Stimulated activated naive B cell treated with anti-CD40 and anti-IgM and Interleukin-4, amounts not matched to agents 10 μg/mL and 1 μg/mL and 100 μg/mL, for 72 hours (primary cell): ENCODE results near the gene TM9SF1.

ENCODE experiments used
- ATAC-seq, 2 donors: fragments of 150-1000 bp; cut with Tn5 transposase; replicated peaks; 2 replicates each; pipeline ENCODE4 v1.10.0; 2021; ENCODE audit warnings: moderate library complexity in 1 of 2
- DNase-seq: peaks from one replicate; pipeline ENCODE4 v3.0.0; 2021
- H3K27ac Mint-ChIP-seq: one replicate; pipeline ENCODE4 v1.8.0; 2022; ENCODE audit warnings: mild to moderate bottlenecking, mixed read lengths
- H3K27me3 Mint-ChIP-seq, 2 donors: one replicate each; pipeline ENCODE4 v1.8.0; 2022; ENCODE audit warnings: mixed read lengths in 2 of 2
- H3K36me3 Mint-ChIP-seq, 2 donors: one replicate each; pipeline ENCODE4 v1.8.0; 2022; ENCODE audit warnings: mixed read lengths in 2 of 2, mild to moderate bottlenecking in 1 of 2
- H3K4me1 Mint-ChIP-seq, 2 donors: one replicate each; pipeline ENCODE4 v1.8.0; 2022; ENCODE audit warnings: mixed read lengths in 2 of 2, mild to moderate bottlenecking in 1 of 2
- H3K4me3 Mint-ChIP-seq, 2 donors: one replicate each; pipeline ENCODE4 v1.8.0; 2022; ENCODE audit warnings: mild to moderate bottlenecking in 2 of 2, mixed read lengths in 2 of 2, moderate library complexity in 1 of 2
- H3K9me3 Mint-ChIP-seq, 2 donors: one replicate each; pipeline ENCODE4 v1.8.0; 2022; ENCODE audit warnings: mixed read lengths in 2 of 2, mild to moderate bottlenecking in 1 of 2

Gene TM9SF1

GRCh38 chr14:24183014-24183481 lies 12.2 kb downstream of the TM9SF1 start:
- ATAC-seq (no peak), DNase-seq (no peak)
- Mint-ChIP-seq H3K9me3 (no peaks in the 10 kb centered on the region), H3K27me3 (no peaks in the 10 kb centered on the region), H3K4me1 (peaks cover 27 to 43% of the 10 kb centered on the region in 2 donors), H3K36me3 (peaks cover 47 to 68% of the 10 kb centered on the region in 2 donors), H3K27ac (peak overlapping the region; percentile 77), H3K4me3 (no peak overlapping the region)

- peaks cover 21 to 35% of the 10 kb centered on the region in 2 donors for H3K4me1 Mint-ChIP-seq
- H3K27ac Mint-ChIP-seq, result peak overlapping the region; percentile 56
- DNase-seq (no peak), ATAC-seq (no peak)
- H3K36me3 Mint-ChIP-seq, result peaks cover 48 to 71% of the 10 kb centered on the region in 2 donors
- no peaks in the 10 kb centered on the region for H3K27me3 Mint-ChIP-seq
- H3K4me3 Mint-ChIP-seq, result no peak overlapping the region
- no peaks in the 10 kb centered on the region for H3K9me3 Mint-ChIP-seq
Observed at GRCh38 chr14:24182110-24182882, 12.9 kb downstream of the TM9SF1 start.

DNA sequence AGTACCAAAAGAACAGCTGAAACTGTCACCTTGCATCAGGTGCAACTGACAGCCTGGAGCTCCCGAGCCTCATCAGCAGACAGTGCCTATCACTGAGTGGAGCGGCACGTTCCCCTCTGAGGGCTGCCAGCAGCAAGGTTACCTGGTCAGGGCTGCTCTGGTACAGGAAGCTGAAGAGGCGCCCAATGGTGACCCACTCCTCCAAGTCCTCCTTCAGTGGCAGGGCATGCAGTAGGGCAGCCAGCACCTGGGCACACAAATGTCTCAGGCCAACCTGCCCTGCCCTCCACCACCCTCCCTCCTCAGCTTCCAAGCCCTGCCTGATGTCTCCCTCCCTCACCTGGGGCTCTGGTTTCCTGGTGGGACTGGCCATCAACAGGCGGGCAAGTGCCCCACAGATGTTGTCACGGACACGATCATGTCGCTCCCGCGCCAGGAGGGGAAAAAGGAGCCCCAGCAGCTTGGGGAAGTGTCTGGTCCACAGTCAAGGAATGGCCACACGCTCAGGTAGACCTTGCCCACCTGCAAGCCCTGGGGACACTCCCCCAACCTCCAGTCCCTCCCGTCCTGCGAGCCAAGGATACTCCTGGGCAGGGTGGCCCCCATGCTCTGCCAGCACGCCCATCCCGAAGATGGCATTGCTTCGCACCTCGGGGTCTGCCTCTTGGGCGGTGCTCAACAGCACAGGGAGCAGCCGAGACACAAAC lies 13.7 kb downstream of the TM9SF1 start:
- Mint-ChIP-seq H3K4me1 (peaks cover 17 to 30% of the 10 kb centered on the region in 2 donors), H3K27me3 (no peaks in the 10 kb centered on the region), H3K36me3 (peaks cover 49 to 70% of the 10 kb centered on the region in 2 donors), H3K4me3 (no peak overlapping the region), H3K9me3 (no peaks in the 10 kb centered on the region), H3K27ac (peak overlapping the region; percentile 56)
- ATAC-seq, result no peak
- DNase-seq, result no peak

DNA sequence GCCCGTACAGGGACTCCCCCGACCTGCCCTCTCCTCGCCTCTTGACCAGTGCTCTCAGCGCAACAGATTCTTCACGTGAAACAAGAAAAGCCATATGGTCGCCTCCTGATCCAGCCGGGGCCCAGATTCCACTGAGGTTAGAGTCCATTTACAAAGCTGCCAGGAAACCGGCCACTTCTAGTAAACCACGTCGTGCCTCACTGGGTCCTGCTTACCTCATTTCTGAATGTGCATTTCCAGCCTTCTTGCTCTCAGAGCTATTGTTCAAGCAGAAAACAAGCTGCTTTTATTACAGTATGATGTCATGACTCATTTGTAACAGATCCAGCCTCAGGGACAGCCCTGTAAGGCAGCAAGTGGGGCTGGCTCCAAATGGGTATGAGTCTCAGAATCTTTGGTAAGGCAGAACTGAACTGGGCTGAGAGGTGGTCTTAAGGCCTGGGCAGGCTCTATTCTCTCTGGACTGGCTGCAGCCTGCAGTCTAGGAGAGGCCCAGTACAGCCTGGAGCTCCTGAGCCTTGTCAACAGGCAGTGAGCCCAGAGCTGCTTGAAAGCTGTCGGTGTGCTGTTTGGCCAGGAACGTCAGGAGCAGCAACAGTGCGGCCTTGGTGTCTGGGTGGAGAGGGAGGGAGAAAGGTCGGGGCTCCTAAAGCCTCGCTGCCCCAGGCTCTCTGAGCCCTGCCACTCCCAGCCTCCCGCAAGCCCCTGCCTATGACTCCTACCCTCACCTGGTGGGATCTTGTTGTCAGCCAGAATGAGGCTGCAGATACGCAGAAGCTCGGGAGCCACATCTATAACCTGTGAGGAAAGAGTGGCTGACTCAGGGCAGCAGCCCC lies 15.1 kb downstream of the TM9SF1 start:
- ATAC-seq (peak; percentile 49 to 59), DNase-seq (no peak)
- no peaks in the 10 kb centered on the region for H3K9me3 Mint-ChIP-seq
- H3K27ac Mint-ChIP-seq, result no peak overlapping the region
- no peaks in the 10 kb centered on the region for H3K27me3 Mint-ChIP-seq
- H3K4me3 Mint-ChIP-seq, result no peak overlapping the region
- peaks cover 48 to 60% of the 10 kb centered on the region in 2 donors for H3K36me3 Mint-ChIP-seq
- peaks cover 17 to 24% of the 10 kb centered on the region in 2 donors for H3K4me1 Mint-ChIP-seq

- peak overlapping the region in 1 of 2 donors; percentile 11 for H3K4me3 Mint-ChIP-seq
- peaks cover 43 to 58% of the 10 kb centered on the region in 2 donors for H3K36me3 Mint-ChIP-seq
- H3K9me3 Mint-ChIP-seq, result no peaks in the 10 kb centered on the region
- peak; percentile 10 to 26 for ATAC-seq
- peaks cover 14 to 24% of the 10 kb centered on the region in 2 donors for H3K4me1 Mint-ChIP-seq
- peak overlapping the region; percentile 79 for H3K27ac Mint-ChIP-seq
- DNase-seq, result no peak
- H3K27me3 Mint-ChIP-seq, result no peaks in the 10 kb centered on the region
Observed at GRCh38 chr14:24179294-24179960, 15.8 kb downstream of the TM9SF1 start.

DNA sequence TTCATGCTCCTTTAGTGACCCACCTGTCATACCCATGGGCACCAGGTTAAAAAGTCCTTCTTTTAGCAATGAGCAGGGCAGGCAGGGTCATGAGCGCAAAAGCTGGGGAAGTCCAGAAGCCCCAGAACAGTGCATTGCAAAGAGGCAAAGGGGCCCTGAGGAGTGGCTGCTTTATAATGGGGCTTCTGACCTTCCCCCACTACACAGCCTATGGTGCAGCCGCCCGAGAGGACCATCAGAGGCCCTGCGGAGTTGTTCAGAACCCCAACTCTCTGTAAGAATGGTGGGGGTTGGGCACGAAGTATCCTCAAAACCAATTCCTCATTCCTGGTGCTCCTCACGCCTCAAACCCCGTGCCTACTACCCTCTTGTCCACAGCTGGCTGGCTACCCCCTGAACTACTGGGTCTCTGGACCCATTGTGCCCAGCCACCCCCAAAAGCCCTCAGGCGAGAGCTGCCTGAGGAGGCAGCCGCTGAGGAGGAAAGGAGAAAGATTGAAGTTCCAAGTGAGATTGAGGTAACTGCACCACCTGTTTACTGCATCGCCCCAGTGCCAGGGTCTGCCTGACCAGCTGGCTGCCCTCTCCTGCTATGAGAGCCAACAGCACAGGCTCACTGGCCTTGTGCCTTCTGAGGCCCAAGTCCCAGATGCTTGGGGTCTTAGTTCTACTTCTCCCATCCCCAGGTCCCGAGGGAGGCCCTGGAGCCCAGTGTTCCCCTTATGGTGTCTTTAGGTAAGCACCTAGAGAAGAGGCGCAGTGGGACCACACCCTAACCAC lies 16.7 kb downstream of the TM9SF1 start:
- H3K27ac Mint-ChIP-seq, result peak overlapping the region; percentile 79
- DNase-seq, result no peak
- no peak for ATAC-seq
- peaks cover 42 to 55% of the 10 kb centered on the region in 2 donors for H3K36me3 Mint-ChIP-seq
- no peaks in the 10 kb centered on the region for H3K27me3 Mint-ChIP-seq
- H3K9me3 Mint-ChIP-seq, result no peaks in the 10 kb centered on the region
- no peak overlapping the region for H3K4me3 Mint-ChIP-seq
- H3K4me1 Mint-ChIP-seq, result peaks cover 14 to 24% of the 10 kb centered on the region in 2 donors

- peaks cover 35 to 49% of the 10 kb centered on the region in 2 donors for H3K36me3 Mint-ChIP-seq
- peaks cover 15 to 28% of the 10 kb centered on the region in 2 donors for H3K4me1 Mint-ChIP-seq
- DNase-seq (no peak), ATAC-seq (no peak)
- no peak overlapping the region for H3K4me3 Mint-ChIP-seq
- H3K9me3 Mint-ChIP-seq, result no peaks in the 10 kb centered on the region
- H3K27me3 Mint-ChIP-seq, result no peaks in the 10 kb centered on the region
- no peak overlapping the region for H3K27ac Mint-ChIP-seq
Observed at GRCh38 chr14:24177891-24178290, 17.4 kb downstream of the TM9SF1 start.

- peaks cover 17 to 35% of the 10 kb centered on the region in 2 donors for H3K4me1 Mint-ChIP-seq
- H3K36me3 Mint-ChIP-seq, result peaks cover 30 to 44% of the 10 kb centered on the region in 2 donors
- DNase-seq, result no peak
- no peaks in the 10 kb centered on the region for H3K27me3 Mint-ChIP-seq
- H3K4me3 Mint-ChIP-seq, result no peak overlapping the region
- ATAC-seq, result no peak
- H3K27ac Mint-ChIP-seq, result peak overlapping the region; percentile 1
- no peaks in the 10 kb centered on the region for H3K9me3 Mint-ChIP-seq
Observed at GRCh38 chr14:24177041-24177825, 18.0 kb downstream of the TM9SF1 start.

- peaks cover 29 to 39% of the 10 kb centered on the region in 2 donors for H3K36me3 Mint-ChIP-seq
- no peak for ATAC-seq
- H3K27ac Mint-ChIP-seq, result no peak overlapping the region
Observed at GRCh38 chr14:24176599-24176998, 18.6 kb downstream of the TM9SF1 start.

GRCh38 chr14:24172871-24173281 lies 22.4 kb downstream of the TM9SF1 start:
- peaks cover 11 to 26% of the 10 kb centered on the region in 2 donors for H3K4me1 Mint-ChIP-seq
- H3K4me3 Mint-ChIP-seq, result peak overlapping the region; percentile 25 to 99
- ATAC-seq (no peak), DNase-seq (no peak)
- H3K9me3 Mint-ChIP-seq, result no peaks in the 10 kb centered on the region
- peak overlapping the region; percentile 39 for H3K27ac Mint-ChIP-seq
- H3K36me3 Mint-ChIP-seq, result peaks cover 20 to 27% of the 10 kb centered on the region in 2 donors
- H3K27me3 Mint-ChIP-seq, result no peaks in the 10 kb centered on the region

More at GRCh38 chr14:24176599-24176998, 18.6 kb downstream of the TM9SF1 start:
- no peaks in the 10 kb centered on the region for H3K27me3 Mint-ChIP-seq
- no peak for DNase-seq
- no peaks in the 10 kb centered on the region for H3K9me3 Mint-ChIP-seq
- peaks cover 21 to 41% of the 10 kb centered on the region in 2 donors for H3K4me1 Mint-ChIP-seq
- no peak overlapping the region for H3K4me3 Mint-ChIP-seq

DNA sequence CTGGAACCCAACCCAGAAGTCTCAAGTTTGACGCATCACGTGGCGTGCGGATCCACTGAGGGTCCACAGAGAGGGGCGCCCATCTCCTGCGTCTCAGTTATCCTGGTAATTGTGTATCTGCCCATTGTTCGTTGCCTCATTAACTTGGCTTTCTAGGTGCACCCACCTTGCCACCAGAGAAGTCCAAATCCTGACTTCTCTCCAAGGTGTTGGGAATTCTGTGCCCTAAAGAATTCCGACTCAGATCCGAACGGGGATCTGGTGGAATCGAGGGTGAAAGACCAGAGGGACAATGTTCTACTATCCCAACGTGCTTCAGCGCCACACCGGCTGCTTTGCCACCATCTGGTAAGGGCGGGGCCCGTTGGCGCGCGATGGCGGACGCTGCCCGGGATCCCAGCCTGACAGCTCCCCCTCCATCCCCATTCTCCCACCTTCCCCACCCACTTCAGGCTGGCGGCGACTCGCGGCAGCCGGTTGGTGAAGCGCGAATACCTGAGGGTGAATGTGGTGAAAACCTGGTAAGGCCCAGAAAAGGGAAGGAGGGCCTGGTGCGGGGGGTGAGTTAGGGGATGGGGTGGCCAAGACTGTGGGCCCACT lies 22.9 kb downstream of the TM9SF1 start:
- peaks cover 15 to 26% of the 10 kb centered on the region in 2 donors for H3K4me1 Mint-ChIP-seq
- DNase-seq (no peak), ATAC-seq (no peak)
- peaks cover 24 to 29% of the 10 kb centered on the region in 2 donors for H3K36me3 Mint-ChIP-seq
- H3K9me3 Mint-ChIP-seq, result no peaks in the 10 kb centered on the region
- H3K27ac Mint-ChIP-seq, result no peak overlapping the region
- H3K27me3 Mint-ChIP-seq, result no peaks in the 10 kb centered on the region
- H3K4me3 Mint-ChIP-seq, result peak overlapping the region; percentile 84 to 99
